Measurements from ENCODE around the gene GPR152. TPM values are rescaled to one million over a fixed set of nuclear protein-coding genes. Genes with fewer than 3 reads are reported as not detected.

Gene GPR152
- total RNA-seq, 4 donors from 2014 or later: not detected

DNA sequence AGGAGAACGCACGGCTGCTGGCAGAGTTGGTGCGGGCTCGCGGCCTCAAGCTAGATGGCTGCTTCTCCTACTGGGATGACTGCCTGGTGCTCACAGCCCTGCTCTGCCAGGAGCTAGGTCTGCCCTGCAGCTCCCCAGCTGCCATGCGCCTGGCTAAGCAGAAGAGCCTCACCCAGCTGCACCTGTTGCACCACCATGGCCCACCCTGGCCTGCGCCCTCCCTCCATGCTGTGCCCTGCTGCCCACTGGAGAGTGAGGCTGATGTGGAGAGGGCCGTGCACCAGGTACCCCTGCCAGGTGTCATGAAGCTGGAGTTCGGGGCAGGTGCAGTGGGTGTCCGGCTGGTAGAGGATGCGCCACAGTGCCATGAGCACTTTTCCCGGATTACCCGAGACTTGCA is 29.1 kb downstream of the GPR152 start:
- Histone ChIP-seq H3K4me1 (peaks cover 0 to 35% (median 11%) of the 10 kb centered on the region in 3 donors), H3K4me3 (no peak overlapping the region), H3K27me3 (no peaks in the 10 kb centered on the region), H3K36me3 (no peaks in the 10 kb centered on the region), H3K27ac (no peak overlapping the region), H3K9me3 (no peaks in the 10 kb centered on the region)
- no CpG with 5 or more reads among the region's 13 CpGs for WGBS, 2 donors (ENCODE audit: low coverage in 1 of 2)
- no peak for ATAC-seq
- TF ChIP-seq POLR2AphosphoS5 (IDR thresholded peaks at IDR 0.05): no peak
- no peak for TF ChIP-seq POLR2A (IDR thresholded peaks at IDR 0.05)
- TF ChIP-seq, protein P1, sequence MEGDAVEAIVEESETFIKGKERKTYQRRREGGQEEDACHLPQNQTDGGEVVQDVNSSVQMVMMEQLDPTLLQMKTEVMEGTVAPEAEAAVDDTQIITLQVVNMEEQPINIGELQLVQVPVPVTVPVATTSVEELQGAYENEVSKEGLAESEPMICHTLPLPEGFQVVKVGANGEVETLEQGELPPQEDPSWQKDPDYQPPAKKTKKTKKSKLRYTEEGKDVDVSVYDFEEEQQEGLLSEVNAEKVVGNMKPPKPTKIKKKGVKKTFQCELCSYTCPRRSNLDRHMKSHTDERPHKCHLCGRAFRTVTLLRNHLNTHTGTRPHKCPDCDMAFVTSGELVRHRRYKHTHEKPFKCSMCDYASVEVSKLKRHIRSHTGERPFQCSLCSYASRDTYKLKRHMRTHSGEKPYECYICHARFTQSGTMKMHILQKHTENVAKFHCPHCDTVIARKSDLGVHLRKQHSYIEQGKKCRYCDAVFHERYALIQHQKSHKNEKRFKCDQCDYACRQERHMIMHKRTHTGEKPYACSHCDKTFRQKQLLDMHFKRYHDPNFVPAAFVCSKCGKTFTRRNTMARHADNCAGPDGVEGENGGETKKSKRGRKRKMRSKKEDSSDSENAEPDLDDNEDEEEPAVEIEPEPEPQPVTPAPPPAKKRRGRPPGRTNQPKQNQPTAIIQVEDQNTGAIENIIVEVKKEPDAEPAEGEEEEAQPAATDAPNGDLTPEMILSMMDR (IDR thresholded peaks at IDR 0.05): no peak
- TF ChIP-seq EP300 (IDR thresholded peaks at IDR 0.05): no peak

DNA sequence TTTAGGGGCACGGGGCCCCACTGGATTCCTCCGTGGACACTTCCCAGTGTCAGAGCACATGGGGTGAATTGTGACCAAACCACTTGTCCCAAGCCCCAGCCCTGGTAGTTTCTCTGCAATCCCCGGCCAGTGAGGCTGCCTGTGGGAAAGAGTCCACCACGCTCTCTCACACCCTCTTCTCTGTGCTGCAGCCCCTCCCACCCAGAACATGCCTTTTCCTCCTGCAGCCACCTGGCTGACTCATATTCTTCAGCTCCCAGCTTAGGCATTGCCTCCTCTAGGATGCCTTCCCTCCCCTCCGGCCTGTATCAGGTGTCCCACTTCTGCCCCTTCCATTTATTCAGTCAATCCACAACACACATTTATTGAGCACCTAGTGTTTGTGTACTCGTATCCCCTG is 29.6 kb downstream of the GPR152 start:
- Histone ChIP-seq H3K4me3 (no peak overlapping the region), H3K4me1 (peaks cover 0 to 40% (median 11%) of the 10 kb centered on the region in 3 donors), H3K27me3 (no peaks in the 10 kb centered on the region), H3K27ac (no peak overlapping the region), H3K9me3 (no peaks in the 10 kb centered on the region), H3K36me3 (no peaks in the 10 kb centered on the region)
- no peak for ATAC-seq
- WGBS, 2 donors (ENCODE audit: low coverage in 1 of 2): 63 to 81% methylated on average over 4 to 5 of the region's 6 CpGs
- TF ChIP-seq EP300 (IDR thresholded peaks at IDR 0.05): no peak
- TF ChIP-seq POLR2A (IDR thresholded peaks at IDR 0.05): no peak
- TF ChIP-seq POLR2AphosphoS5 (IDR thresholded peaks at IDR 0.05): no peak
- TF ChIP-seq, protein P1 (IDR thresholded peaks at IDR 0.05): no peak

- ATAC-seq: no peak
- no peaks in the 10 kb centered on the region for H3K36me3 ChIP-seq
- H3K27me3 ChIP-seq: no peaks in the 10 kb centered on the region
- no peak for TF ChIP-seq POLR2A (IDR thresholded peaks at IDR 0.05)
- TF ChIP-seq POLR2AphosphoS5 (IDR thresholded peaks at IDR 0.05): no peak
- no peak for TF ChIP-seq EP300 (IDR thresholded peaks at IDR 0.05)
- TF ChIP-seq, protein P1 (IDR thresholded peaks at IDR 0.05): no peak
- H3K4me3 ChIP-seq: peak overlapping the region in 1 of 2 donors; percentile 60
- H3K27ac ChIP-seq: peak overlapping the region in 3 of 4 donors; percentile 88 to 91 (median 91)
- H3K9me3 ChIP-seq: no peaks in the 10 kb centered on the region
- WGBS, 2 donors (ENCODE audit: low coverage in 1 of 2): 79 to 84% methylated on average over 8 of the region's 22 CpGs
- H3K4me1 ChIP-seq: peaks cover 0 to 46% (median 9%) of the 10 kb centered on the region in 3 donors
Observed at GRCh38 chr11:67421430-67422031, 31.0 kb downstream of the GPR152 start.

DNA sequence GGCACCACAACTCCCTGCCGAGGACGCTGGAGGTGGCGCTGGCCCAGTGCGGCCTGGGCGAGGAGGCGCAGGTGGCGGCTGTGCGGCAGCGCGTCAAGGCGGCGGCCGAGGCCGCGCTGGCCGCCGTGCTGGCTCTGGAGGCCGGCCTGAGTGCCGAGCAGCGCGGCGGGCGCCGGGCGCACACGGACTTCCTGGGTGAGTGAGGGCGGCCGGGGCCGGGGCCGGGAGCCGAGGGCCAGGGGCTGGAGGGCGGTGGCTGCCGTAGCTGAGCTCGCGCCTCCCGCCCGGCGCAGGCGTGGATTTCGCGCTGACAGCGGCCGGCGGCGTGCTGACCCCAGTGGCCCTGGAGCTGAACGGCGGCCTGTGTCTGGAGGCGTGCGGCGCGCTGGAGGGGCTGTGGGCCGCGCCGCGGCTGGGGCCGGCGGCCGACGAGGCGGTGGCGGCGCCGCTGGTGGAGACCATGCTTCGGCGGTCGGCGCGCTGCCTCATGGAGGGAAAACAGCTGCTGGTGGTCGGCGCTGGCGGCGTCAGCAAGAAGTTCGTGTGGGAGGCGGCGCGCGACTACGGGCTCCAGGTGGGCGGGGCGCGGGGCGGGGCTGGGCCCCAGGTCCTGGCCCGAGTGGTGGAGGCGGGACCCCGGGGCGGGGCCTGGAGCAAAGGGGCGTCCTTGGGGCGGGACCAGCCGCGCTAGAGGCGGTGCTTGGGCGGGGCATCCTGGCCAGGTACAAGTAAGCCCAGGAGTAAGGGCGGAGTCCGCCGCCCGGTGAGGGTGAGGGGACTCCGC is 31.7 kb downstream of the GPR152 start:
- WGBS, 2 donors (ENCODE audit: low coverage in 1 of 2): 0% methylated on average over 1 to 2 of the region's 97 CpGs
- no peaks in the 10 kb centered on the region for H3K9me3 ChIP-seq
- H3K27me3 ChIP-seq: no peaks in the 10 kb centered on the region
- H3K36me3 ChIP-seq: no peaks in the 10 kb centered on the region
- TF ChIP-seq POLR2A (IDR thresholded peaks at IDR 0.05) (peak; percentile 49 to 55), POLR2AphosphoS5 (IDR thresholded peaks at IDR 0.05) (peak; percentile 71), EP300 (IDR thresholded peaks at IDR 0.05) (no peak)
- TF ChIP-seq, protein P1 (IDR thresholded peaks at IDR 0.05): peak in 1 of 4 experiments; percentile 27
- H3K4me3 ChIP-seq: peak overlapping the region; percentile 35 to 60
- peaks cover 0 to 53% (median 15%) of the 10 kb centered on the region in 3 donors for H3K4me1 ChIP-seq
- peak overlapping the region; percentile 41 to 91 (median 90) for H3K27ac ChIP-seq
- ATAC-seq: peak; percentile 97

Data from gastroesophageal sphincter (tissue), 4 donors.